Upper lobe of left lung (tissue), 4 donors: Measurements from ENCODE around the gene CHCHD3.

Experiments
- POLR2A ChIP-seq, 4 donors: fragments of 450-650 bp; IDR thresholded peaks; one replicate each; pipeline ENCODE4 v1.5.1; 2016 to 2017; ENCODE audit warnings: antibody characterized with exemption in 4 of 4, mild to moderate bottlenecking in 2 of 4
- POLR2AphosphoS5 ChIP-seq, 2 donors: sonication (generic); formaldehyde crosslinking; IDR thresholded peaks; one replicate each; pipeline ENCODE4 v1.5.1; 2017; ENCODE audit warnings: antibody characterized with exemption in 2 of 2

DNA sequence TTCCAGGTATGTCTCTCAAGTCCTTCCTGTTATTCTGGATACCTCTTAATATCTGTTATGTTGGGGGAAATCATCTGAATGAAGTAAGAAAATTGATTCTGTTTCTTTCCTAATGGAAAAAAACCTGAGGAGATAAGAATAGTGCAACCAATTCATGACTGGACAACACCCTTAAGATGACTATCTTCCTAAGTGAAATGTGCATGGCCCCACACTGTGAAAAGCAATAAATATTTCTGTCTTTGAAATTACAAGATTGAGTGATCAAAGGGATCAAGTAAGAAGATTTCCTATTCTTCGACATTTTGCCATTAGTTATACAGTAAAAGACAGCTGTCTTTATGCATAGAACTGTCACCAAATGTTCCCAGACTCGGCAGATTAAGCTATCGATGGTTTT lies 73.9 kb downstream of the CHCHD3 start:
- TF ChIP-seq POLR2A (IDR thresholded peaks at IDR 0.05) (no peak), POLR2AphosphoS5 (IDR thresholded peaks at IDR 0.05) (no peak)
